ENCODE results near the gene UNC5B.

UNC5B gene

DNA sequence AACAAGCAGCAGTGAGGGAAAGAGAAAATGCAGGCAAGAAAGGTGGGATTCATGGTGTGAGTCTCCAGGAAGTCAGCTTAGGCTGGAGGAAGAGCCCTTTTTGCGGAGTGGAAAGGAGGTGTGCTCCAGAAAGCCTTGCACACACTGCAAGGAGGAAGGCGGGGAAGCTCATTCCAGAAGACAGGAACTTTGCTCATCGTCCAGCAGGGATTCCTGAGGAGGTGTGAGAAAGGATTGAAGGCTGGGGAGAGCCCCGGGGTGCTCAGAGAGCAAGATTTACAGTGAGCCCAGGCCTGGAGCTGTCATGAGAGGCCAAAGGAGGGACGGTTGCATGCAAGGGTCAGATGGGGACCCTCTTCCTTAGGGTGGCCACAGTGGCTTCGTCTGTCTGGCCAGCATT is 124.3 kb downstream of the UNC5B start:
- DNase-seq (ENCODE audit: extremely low read depth in 1 of 2, low read depth in 1 of 2), result no peak

DNA sequence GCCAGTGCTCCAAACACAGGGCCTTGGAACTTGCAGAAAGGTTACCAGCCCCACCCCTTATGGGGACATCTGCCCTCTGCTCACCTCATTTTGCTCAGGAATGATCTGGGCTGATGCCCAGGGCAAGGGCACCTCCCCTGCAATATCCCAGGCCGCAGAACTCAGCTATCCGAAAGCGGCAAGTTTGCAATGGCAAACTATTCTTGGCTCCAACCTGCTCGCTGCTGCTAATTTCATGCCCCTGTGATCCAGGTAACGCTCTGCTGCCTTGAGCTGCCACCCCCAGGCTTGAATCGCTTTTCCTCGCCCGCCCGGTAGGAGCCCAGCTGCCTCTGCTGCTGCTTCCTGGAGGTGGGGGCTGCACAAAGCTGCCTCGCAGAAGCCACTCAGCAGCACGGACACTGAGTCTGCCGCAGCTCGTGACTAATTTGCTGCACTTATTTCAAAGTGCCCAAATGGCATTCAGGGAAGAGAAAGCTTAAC is 124.9 kb downstream of the UNC5B start:
- no peak for DNase-seq (ENCODE audit: extremely low read depth in 1 of 2, low read depth in 1 of 2)

DNA sequence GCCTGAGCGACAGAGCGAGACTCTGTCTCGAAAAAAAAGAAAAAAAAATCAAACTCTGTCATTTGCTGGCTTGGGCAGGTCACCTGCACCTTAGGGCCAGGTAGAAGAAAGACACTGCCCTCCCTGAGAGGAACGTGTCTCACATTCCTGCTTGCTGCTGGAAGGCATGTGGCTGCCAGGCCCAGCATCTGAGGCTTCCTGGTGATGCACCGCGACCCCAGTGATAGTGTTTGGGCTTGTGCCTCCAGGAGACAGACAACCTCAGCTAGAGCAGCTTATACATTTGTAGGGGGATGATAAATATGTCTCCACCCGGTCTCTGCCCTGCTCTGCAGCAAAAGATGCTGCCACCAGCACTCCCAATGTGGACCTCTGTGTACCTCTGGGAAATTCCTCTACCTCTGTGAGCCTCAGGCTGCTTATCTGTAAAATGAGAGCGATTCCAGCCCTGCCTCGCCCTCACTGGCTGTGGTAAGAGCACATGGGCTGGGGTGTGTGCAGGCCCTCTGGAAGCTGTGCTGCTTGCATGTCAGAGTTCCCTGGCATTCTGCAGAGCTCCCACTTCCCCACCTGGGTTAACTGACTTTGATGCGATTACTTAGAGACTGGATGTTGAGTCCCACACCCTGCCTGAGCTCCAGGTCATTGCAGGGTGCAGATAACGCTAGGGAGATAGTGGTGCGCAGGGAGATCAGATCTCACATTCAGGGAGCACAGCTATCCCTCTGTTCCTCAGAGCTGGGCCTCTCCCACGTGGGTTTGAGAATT is 126.5 kb downstream of the UNC5B start:
- no peak for DNase-seq (ENCODE audit: extremely low read depth in 1 of 2, low read depth in 1 of 2)

DNA sequence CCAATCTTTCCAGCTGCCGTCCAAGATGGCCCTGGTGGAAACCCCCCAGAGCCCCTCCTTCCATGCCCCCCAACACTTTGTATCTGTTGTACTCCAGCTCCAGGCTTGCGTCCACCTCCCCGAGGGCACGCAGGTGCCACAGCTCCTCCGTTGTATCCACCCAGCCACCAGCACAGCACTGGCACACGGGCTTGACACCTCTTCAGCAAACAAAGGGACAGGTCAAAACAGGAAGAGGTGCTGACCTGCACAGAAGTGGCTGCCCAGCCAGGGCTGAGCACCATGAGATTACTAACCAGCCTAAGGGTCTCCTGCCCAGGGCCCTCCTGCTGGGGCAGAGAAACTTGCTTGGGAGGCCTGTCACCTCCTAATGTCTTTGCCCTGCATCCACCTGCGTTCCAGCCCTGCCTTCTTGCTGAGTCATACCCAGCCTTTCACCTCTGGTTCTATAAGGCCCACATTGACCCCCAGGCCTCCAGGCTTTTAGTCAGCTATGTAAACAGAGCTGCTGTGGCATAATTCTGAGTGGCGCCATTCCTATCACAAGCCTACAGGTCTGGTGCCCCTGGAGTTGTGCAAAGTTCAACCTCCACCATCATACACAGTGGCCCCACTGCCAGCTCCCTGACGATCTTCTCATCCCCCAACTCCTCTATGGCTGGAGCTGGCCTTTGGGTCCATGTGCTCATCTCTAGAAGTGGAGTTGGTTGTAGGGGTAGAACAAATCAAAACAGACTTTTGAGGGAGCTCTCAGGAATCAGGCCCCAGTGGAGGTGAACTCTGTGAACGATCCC is 127.6 kb downstream of the UNC5B start:
- DNase-seq (ENCODE audit: extremely low read depth in 1 of 2, low read depth in 1 of 2), result no peak

DNA sequence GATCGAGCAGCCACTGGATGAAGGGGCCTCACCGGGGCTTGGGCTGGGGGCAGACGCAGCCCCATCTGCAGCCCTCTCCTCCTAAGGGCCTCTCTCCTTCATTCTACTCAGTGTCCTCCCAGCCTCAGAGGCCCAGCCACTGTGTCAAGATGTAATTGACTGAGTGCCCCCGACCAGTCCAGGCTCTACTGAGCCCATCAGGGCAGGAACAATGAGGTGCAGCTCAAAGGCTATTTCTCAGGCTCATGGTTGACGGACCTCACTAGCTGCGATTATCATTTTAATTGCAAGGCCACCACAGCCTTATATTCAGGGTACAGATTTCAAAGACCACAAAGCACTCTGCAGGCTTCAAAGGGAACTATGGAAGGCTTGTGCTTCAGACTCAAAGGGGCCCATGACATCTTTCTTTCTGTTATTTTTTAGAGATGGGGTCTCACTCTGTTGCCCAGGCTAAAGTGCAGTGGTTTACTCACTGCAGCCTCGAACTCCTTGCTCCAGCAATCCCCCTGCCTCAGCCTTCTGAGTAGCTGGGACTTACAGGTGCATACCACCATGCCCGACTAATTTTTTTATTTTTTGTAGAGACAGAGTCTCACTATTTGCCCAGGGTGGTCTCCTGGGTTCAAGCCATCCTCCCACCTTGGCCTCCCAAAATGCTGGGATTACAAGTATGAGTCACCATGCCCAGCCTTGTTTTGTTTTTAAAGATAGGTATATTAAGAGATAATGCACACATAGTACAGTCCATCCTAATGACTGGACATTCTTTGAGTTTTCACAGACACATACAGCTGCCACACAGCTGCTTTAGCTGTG is 130.4 kb downstream of the UNC5B start:
- no peak for DNase-seq (ENCODE audit: extremely low read depth in 1 of 2, low read depth in 1 of 2)

DNA sequence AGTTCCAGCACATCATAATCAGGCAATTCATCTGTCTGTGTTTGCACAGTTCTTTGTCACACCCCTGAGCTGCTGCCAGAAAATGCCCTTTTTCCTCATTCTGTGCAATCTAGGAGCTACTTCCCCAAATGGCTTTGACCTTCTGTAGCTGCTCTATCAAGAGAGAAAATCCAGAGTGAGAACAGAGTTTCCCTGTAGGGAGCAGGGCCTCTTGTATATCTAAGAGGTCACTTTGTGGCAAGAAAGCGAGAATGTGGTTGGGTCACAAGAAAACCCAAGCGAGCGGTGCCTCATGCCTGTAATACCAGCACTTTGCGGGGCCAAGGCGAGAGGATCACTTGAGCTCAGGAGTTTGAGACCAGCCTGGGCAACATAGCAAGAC is 131.0 kb downstream of the UNC5B start:
- no peak for DNase-seq (ENCODE audit: extremely low read depth in 1 of 2, low read depth in 1 of 2)

DNA sequence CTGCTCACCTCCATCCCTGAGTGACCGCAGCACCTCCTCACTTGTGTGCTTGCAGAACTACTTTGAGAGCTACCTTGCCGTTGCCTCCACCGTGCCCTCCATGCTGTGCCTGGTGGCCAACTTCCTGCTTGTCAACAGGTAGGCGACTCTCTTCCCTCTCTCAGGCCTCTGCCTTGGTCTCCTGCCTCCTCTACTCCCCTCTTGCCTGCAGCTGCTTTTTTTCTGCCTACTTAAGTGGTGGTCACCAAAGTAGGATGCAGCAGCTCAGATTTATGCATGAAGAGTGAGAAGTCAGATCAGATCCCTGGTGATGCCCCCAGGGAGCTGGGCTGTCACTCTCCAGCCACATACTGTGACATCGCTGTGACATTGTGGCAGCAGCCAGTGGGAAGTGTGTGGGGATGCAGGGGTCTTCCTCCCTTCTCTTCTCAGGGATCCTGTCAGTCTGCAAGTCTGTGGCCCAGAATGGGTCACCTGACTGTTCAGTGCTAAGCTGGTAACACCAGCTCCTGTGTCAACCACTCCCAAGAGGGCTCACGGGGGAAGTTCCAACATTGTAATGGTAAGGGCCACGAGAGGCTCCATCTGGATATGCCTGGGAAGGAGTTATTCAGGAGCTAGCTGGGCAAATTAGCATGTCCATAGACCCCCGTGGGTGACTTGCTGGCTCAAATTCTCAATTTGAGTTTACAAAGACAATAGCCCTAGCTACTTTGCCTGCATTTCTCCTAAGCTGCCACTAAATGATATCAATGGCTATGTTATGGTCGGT is 132.0 kb downstream of the UNC5B start:
- DNase-seq (ENCODE audit: extremely low read depth in 1 of 2, low read depth in 1 of 2), result no peak

DNA sequence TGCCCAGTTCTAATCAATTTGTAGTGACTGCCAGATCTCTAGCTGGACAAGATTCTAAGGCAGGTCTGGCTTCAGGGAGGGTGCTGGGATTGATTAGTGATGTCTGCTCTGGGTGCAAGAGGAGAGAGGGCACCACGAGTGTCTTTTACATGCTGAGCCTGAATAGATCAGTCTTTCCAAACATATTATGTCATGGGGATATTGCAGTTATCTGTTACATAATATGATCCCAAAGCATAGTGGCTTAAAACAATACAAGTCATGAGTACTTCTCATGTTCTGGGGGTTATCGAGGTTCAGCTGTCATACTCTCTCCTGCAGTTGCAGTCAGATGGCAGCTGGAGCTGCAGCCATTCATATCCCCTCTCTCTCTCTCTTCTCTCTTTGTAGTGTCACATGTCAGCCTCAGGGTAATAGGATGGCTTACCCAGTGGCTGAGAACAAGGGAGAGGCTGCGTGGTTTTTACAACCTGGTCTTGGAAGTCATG is 132.7 kb downstream of the UNC5B start:
- no peak for DNase-seq (ENCODE audit: extremely low read depth in 1 of 2, low read depth in 1 of 2)

DNA sequence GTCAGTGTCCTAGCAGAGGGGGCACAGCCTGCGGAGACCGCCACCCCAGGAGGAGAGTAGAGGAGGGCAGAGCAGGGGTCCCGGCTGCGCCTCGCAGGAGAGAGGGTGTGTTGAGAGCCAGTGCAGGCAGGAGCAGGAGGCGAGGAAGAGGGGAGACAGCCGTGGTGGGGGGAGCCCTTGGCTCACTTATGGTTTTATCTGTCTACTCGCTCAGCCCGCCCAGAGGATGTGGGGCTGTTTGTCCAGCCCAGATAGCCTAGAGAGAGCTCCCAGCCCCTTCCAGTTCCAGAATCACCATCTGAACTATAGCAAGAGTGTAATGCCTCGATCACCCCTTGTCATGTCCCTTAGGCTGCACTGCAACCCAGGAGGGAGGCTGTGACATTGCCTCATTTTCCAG is 133.3 kb downstream of the UNC5B start:
- no peak for DNase-seq (ENCODE audit: extremely low read depth in 1 of 2, low read depth in 1 of 2)

DNA sequence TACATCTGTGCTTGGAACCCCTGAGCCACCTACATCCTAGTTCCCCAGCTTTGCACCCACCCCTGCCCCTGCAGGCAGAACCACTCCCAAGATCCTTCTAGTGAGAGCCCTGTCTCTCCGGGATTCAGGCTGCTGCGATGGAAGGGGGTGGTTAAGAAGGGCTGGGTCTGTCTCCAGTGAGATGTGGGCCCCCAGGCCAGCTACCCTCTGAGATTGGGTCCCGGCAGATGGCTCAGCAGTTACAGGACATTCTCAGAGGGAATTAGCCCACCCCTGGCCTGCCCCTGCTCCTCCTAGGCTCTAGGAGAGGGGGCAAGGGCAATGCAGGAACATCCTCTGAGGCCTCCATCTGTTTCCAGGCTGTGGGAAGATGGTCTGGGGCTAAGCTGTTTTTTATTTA is 134.4 kb downstream of the UNC5B start:
- no peak for DNase-seq (ENCODE audit: extremely low read depth in 1 of 2, low read depth in 1 of 2)

DNA sequence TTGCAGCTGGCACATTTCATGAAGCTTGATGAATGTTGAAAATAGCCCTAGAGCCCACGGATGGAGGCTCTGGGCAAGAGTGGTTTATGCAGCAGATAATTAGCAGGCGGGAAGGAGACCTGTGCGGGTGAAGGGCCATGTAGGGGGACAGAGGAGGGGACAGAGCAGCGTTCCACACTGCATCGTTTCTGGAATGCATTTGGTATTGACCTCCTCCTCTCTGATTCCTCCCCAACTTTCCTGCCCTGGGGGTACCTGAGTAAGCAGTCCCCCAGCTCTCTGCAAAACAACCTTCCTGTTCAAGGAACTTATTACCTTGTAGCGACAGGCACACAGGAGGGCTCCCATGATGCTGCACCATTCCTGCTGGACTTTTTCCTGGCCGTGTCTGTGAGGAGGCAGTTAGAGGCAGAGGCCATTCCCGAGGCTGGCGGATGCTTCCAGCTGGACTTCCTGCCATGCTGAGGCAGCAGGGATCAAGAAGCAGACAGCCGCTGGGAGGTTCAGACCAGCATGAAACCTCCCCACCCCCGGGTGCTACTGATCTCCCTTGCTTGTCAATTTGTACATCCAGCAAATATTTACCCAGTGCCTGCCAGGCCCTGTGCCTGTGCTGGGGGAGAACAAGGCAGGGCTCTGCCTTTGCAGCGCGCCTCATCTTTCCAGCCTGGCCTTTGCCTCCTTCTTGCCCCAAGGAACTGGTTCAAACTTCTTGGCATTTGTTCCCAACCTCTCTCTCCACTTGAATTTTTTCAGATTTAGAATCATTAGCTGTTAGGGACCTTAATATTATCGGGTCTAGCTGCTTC is 135.4 kb downstream of the UNC5B start:
- DNase-seq (ENCODE audit: extremely low read depth in 1 of 2, low read depth in 1 of 2), result no peak

DNA sequence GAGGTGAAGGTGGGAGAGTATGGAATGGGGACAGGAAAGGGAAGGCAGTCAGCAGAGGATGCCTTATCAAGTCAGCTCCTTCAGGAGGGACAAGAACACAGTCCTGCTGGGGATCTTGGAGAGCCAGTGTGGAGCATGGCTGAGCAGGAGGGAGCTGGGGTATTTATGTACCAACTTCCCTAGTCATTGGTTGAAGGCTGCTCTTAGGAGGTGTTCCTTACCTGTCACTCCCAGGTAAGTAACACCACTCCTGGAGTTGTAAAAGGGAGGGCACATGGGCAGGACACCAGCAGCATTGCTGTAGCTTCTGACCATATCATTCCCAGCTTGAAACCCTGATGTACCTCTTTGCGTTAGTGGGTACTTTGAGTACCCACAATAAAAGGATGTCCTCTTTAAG is 136.5 kb downstream of the UNC5B start:
- no peak for DNase-seq (ENCODE audit: extremely low read depth in 1 of 2, low read depth in 1 of 2)

DNA sequence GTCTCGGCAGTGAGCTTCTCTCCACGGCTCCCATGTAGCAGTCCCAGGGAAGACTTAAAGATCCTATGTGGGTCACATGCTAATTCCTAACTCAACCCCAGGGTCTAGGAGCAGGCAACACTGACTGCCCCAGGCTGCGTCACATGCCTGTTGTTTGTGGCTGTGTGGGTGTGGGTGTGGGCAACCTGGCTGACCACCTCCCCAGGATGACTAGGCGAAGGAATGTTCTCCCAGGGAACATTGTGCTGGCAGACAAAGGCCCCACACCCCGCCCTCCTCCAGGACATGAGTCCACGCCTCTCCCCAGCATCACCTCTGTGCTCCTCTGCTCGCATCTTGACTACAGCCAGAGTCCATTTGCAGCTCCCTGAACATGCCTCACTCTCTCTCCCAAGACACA is 137.0 kb downstream of the UNC5B start:
- DNase-seq (ENCODE audit: extremely low read depth in 1 of 2, low read depth in 1 of 2), result no peak

DNA sequence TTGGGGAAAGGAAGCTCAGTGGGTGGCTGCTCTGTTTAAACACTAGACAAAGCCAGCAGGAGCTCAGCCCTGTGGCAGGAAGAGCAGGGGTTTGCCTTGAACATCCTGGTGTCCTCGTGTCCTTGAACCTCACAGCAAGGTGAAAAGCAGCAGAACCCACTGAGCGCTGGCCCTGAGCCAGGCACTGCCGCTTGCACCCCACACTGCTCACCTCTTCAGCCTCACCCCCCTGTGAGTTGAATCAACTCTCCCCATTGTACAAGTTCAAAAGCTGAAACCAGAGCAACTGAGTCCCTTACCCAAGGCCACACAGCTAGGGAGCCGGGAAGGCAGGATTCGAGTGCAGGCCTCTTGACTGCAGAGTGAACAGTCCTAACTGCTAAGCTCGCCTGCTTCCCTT is 138.7 kb downstream of the UNC5B start:
- DNase-seq (ENCODE audit: extremely low read depth in 1 of 2, low read depth in 1 of 2), result no peak

DNA sequence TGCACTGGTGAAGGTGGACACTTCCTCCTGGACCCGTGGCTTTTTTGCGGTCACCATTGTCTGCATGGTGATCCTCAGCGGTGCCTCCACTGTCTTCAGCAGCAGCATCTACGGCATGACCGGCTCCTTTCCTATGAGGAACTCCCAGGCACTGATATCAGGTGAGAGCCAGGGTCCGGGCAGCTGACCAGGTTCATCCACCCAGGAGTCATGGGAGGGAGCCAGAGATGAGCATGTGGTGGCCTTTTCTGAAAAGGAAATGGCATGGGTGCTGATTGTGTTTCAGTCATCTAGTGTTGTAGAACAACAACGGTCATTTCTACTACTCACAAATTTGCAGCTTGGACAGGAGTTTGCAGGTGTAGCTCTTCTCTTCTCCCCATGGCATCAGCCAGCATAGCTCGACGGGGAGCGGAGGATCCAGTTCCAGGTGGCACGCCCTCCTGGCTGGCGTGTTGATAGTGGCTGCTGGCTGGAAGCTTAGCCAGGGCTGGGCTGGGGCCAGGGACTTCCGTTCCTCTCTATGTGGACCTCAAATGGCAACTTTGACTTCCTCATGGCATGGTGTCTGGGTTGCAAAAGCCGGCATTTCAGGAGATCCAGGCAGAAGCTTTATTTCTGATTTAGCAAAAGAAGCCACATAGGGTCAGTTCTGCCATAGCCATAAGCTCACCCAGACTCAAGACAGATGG is 139.4 kb downstream of the UNC5B start:
- DNase-seq (ENCODE audit: extremely low read depth in 1 of 2, low read depth in 1 of 2), result no peak

All from stimulated activated CD8-positive, alpha-beta memory T cell treated with anti-CD3 and anti-CD28 coated beads, Interleukin-7, amount 100 ng/mL, for 48 hours (primary cell).